HG03196 (cell line): ENCODE data around the gene MSL3.

Source experiments
- ATAC-seq: cut with Tn5 transposase; IDR thresholded peaks from one replicate; pipeline ENCODE4 v1.9.1; 2021; ENCODE audit not compliant: unreplicated experiment

The MSL3 gene

GRCh38 chrX:11759172-11759460 is 1.1 kb downstream of the MSL3 start:
- ATAC-seq: no peak

- peak; percentile 66 for ATAC-seq
Measured at GRCh38 chrX:11759461-11760311, 1.6 kb downstream of the MSL3 start.

GRCh38 chrX:11760958-11761357 is 2.9 kb downstream of the MSL3 start:
- ATAC-seq: no peak

- no peak for ATAC-seq
Measured at GRCh38 chrX:11764602-11765067, 6.6 kb downstream of the MSL3 start.

- ATAC-seq: no peak
Measured at GRCh38 chrX:11765449-11765848, 7.4 kb downstream of the MSL3 start.

- ATAC-seq: no peak
Measured at GRCh38 chrX:11766487-11766886, 8.4 kb downstream of the MSL3 start.

- peak; percentile 64 for ATAC-seq
Measured at GRCh38 chrX:11768039-11768438, 10.0 kb downstream of the MSL3 start.

GRCh38 chrX:11770320-11770719 is 12.3 kb downstream of the MSL3 start:
- peak; percentile 59 for ATAC-seq

- ATAC-seq: no peak
Measured at GRCh38 chrX:11778230-11778629, 20.2 kb downstream of the MSL3 start.

GRCh38 chrX:11781133-11781532 is 23.1 kb downstream of the MSL3 start:
- no peak for ATAC-seq

GRCh38 chrX:11781734-11782370 is 23.8 kb downstream of the MSL3 start:
- no peak for ATAC-seq

GRCh38 chrX:11784543-11784942 is 26.5 kb downstream of the MSL3 start:
- no peak for ATAC-seq

GRCh38 chrX:11786862-11787261 is 28.8 kb downstream of the MSL3 start:
- ATAC-seq: no peak

GRCh38 chrX:11787564-11787963 is 29.5 kb downstream of the MSL3 start:
- ATAC-seq: no peak

GRCh38 chrX:11789809-11790208 is 31.8 kb downstream of the MSL3 start:
- ATAC-seq: no peak

- ATAC-seq: no peak
Measured at GRCh38 chrX:11791090-11791489, 33.1 kb downstream of the MSL3 start.

- no peak for ATAC-seq
Measured at GRCh38 chrX:11791537-11791936, 33.5 kb downstream of the MSL3 start.

GRCh38 chrX:11792461-11793421 is 34.7 kb downstream of the MSL3 start:
- peak; percentile 88 for ATAC-seq

- ATAC-seq: no peak
Measured at GRCh38 chrX:11793734-11794133, 35.7 kb downstream of the MSL3 start.

- no peak for ATAC-seq
Measured at GRCh38 chrX:11813341-11813740, 55.3 kb downstream of the MSL3 start.
